Liver (tissue), 3 donors: Measurements from ENCODE around the gene UBE2V1.
"Not testable (repeated sequence)": the region's sequence is repeated elsewhere in the genome, so short reads cannot be mapped to it uniquely, and the experiment has no call there.

ENCODE experiments used
- CTCF ChIP-seq: fragments of 150-350 bp; IDR thresholded peaks from 2 replicates; pipeline ENCODE4 v1.5.1; 2017; ENCODE audit warnings: improper control_type of control experiment, low read depth, low read length; ENCODE audit not compliant: missing input control
- FOXA1 ChIP-seq: IDR thresholded peaks from 2 replicates; pipeline ENCODE4 v1.6.1; 2016; ENCODE audit warnings: antibody characterized with exemption
- GABPA ChIP-seq, 2 donors: IDR thresholded peaks in 1 of 2; conservative IDR thresholded peaks in 1 of 2; 2 replicates each; pipeline ENCODE4 v1.6.1; 2016; ENCODE audit warnings: antibody characterized with exemption in 2 of 2, mild to moderate bottlenecking in 1 of 2, moderate library complexity in 1 of 2
- MAX ChIP-seq: IDR thresholded peaks from 2 replicates; pipeline ENCODE4 v1.6.1; 2016; ENCODE audit warnings: antibody characterized with exemption
- NR2F2 ChIP-seq: IDR thresholded peaks from 2 replicates; pipeline ENCODE4 v1.6.1; 2016; ENCODE audit warnings: antibody characterized with exemption
- REST ChIP-seq: IDR thresholded peaks from 2 replicates; pipeline ENCODE4 v1.6.1; 2016; ENCODE audit warnings: antibody characterized with exemption, mild to moderate bottlenecking
- TAF1 ChIP-seq: conservative IDR thresholded peaks from 2 replicates; pipeline ENCODE4 v1.6.1; 2016; ENCODE audit warnings: antibody characterized with exemption, mild to moderate bottlenecking
- donor health status: healthy.
- donor health status: healthy.

GRCh38 chr20:50135157-50135556 is 22.2 kb upstream of the UBE2V1 start:
- not testable (repeated sequence) for TF ChIP-seq CTCF; NR2F2; TAF1; FOXA1; REST; MAX; GABPA (IDR thresholded peaks at IDR 0.05 in 1 of 2, conservative IDR thresholded peaks at IDR 0.05 in 1 of 2)
